Epithelial cell of esophagus (primary cell): ENCODE results near the gene DNAH11.
A peak's percentile ranks its signal among the peaks of the same experiment; 100 is the strongest.
"Not testable (repeated sequence)": the region's sequence is repeated elsewhere in the genome, so short reads cannot be mapped to it uniquely, and the experiment has no call there.

Experiments used
- DNase-seq: peaks from one replicate; pipeline ENCODE4 v3.0.0; 2010; ENCODE audit warnings: low read depth
- H3K4me3 ChIP-seq: 2 replicates; pipeline ENCODE4 v1.5.1; 2011; ENCODE audit warnings: mild to moderate bottlenecking, low read length, control low read depth
- CTCF ChIP-seq: IDR thresholded peaks from 2 replicates; pipeline ENCODE4 v1.5.1; 2011; ENCODE audit warnings: low read depth, mild to moderate bottlenecking, low read length, control low read depth, inconsistent platforms; ENCODE audit not compliant: insufficient read depth; ENCODE audit errors: missing control alignments

DNAH11 gene

GRCh38 chr7:21670496-21670895 lies 127.7 kb downstream of the DNAH11 start:
- no peak overlapping the region for H3K4me3 ChIP-seq
- DNase-seq, result no peak
- TF ChIP-seq CTCF, result no peak

GRCh38 chr7:21671859-21672258 lies 129.0 kb downstream of the DNAH11 start:
- no peak for TF ChIP-seq CTCF
- no peak overlapping the region for H3K4me3 ChIP-seq
- no peak for DNase-seq

GRCh38 chr7:21675255-21675654 lies 132.4 kb downstream of the DNAH11 start:
- no peak for TF ChIP-seq CTCF
- no peak for DNase-seq
- no peak overlapping the region for H3K4me3 ChIP-seq

GRCh38 chr7:21690705-21691104 lies 147.9 kb downstream of the DNAH11 start:
- DNase-seq, result no peak
- TF ChIP-seq CTCF, result peak; percentile 26
- no peak overlapping the region for H3K4me3 ChIP-seq

GRCh38 chr7:21691146-21691545 lies 148.3 kb downstream of the DNAH11 start:
- not testable (repeated sequence) for DNase-seq, H3K4me3 ChIP-seq

- not testable (repeated sequence) for DNase-seq, H3K4me3 ChIP-seq
Observed at GRCh38 chr7:21700587-21700986, 157.7 kb downstream of the DNAH11 start.

GRCh38 chr7:21702303-21702702 lies 159.5 kb downstream of the DNAH11 start:
- no peak overlapping the region for H3K4me3 ChIP-seq
- TF ChIP-seq CTCF, result no peak

GRCh38 chr7:21704359-21704758 lies 161.5 kb downstream of the DNAH11 start:
- TF ChIP-seq CTCF, result no peak
- no peak overlapping the region for H3K4me3 ChIP-seq
- DNase-seq, result no peak

More at GRCh38 chr7:21702303-21702702, 159.5 kb downstream of the DNAH11 start:
- DNase-seq, result no peak
